Sciatic nerve (tissue), 2 donors: ENCODE results near the gene TSPEAR. TPM values are rescaled to one million over a fixed set of nuclear protein-coding genes. Genes with fewer than 3 reads are reported as not detected.
"Not testable (repeated sequence)": the region's sequence is repeated elsewhere in the genome, so short reads cannot be mapped to it uniquely, and the experiment has no call there.

Experiments
- ATAC-seq: fragments of 200-7000 bp; cut with Tn5 transposase; one replicate; pipeline ENCODE4 v1.9.1; 2020; ENCODE audit warnings: mild to moderate bottlenecking, moderate library complexity
- DNase-seq: peaks from one replicate; pipeline ENCODE4 v3.0.0-alpha.2; 2020; ENCODE audit warnings: low spot score
- intact Hi-C: fragments of 100-400 bp; cut with DNase I; formaldehyde crosslinking; loops from one replicate; pipeline ENCODE4 v1.14.2; 2022
- total RNA-seq: library from RNA; stranded (reverse); fragmentation: NEBNext Ultra II Directional; extraction: Animal tissue kit (Norgen Biotek cat#: 25700); gene quantifications from one replicate; pipeline ENCODE4 v1.2.1, GENCODE V29; 2021
- donor health status: DM: no; HTN: no; CAD: no.
- donor health status: DM: no; HTN: no; CAD: no.

TSPEAR gene
- total RNA-seq, 1 donor from 2014 or later: not detected

DNA sequence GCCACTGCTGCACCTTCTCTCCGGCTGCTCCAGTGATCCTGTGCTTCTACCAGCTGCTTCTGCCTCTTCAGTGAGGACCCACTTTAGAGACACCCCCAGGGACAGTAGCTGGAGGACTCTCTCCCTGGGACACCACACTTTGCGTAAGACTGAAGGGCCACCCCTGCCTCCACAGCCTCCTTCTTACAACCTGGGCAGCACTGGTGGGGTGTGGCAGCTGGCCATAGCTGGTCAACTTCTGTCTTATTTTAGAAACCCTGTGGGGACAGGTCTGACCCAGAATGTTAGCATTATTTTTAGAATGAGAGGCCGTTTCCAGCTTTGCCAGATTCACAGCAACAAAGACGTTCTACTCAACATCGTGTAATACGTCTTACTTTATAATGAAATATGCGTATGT is 85.6 kb downstream of the TSPEAR start:
- no peak for DNase-seq
- ATAC-seq: no peak

DNA sequence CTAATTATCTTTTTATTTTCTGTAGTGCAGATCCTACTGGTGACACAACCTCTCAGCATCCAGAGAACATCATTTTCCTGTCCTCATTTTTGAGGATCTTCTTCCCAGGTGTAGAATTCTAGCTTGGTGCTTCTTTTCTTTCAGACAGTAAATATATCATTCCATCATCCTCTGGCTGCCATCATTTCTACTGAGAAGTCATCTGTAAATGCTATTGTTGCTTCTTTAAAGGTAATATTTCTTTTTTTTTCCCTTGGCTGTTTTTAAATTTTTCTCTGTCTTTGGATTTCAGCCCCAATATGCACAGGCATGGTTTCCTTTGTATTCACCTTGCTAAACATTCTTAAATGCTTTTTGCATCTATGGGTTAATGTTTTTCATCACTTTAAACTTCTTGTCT is 87.8 kb downstream of the TSPEAR start:
- DNase-seq (no peak), ATAC-seq (no peak)
- intact Hi-C loops: no loop called here

More for the DNA sequence above, 85.6 kb downstream of the TSPEAR start:
- intact Hi-C loops: no loop called here

DNA sequence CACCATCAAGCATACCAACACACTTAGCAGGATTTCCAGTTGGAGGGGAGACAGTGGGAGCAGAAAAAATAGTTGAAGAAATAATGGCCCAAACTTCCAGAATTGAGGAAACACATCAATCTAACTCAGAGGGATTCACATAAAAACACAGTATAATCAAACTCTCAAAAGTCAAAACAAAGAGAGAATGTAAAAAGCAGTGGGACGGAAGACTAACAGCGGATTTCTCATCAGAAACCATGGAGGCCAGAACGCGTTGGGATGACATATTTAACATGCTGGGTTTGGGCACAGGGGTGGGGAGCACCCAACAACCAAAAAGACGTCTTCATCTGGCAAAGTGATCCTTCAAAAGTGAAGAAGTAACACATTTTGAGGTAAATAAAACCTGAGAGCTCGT is 91.5 kb downstream of the TSPEAR start:
- ATAC-seq (no peak), DNase-seq (no peak)
- intact Hi-C loops: no loop called here

DNA sequence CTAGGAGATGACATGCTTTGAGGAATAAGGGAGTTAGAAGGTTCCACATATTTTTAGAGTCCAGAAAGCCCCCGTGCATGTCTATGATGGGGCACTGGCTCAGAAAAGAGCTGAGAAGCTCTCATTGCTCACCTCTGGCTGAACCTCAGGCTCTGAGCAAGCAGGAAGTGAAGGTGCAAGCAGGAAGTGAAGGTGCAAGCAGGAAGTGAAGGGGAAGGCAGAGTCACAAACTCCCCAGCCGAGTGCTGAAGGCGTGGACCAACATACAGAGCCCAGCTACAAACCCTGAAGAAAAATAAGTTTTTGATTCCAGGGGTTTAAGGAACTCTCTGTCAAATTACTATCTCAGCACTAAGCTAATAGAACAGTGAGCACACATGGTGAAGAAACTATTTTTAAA is 92.5 kb downstream of the TSPEAR start:
- intact Hi-C loops: no loop called here
- ATAC-seq (no peak), DNase-seq (no peak)

DNA sequence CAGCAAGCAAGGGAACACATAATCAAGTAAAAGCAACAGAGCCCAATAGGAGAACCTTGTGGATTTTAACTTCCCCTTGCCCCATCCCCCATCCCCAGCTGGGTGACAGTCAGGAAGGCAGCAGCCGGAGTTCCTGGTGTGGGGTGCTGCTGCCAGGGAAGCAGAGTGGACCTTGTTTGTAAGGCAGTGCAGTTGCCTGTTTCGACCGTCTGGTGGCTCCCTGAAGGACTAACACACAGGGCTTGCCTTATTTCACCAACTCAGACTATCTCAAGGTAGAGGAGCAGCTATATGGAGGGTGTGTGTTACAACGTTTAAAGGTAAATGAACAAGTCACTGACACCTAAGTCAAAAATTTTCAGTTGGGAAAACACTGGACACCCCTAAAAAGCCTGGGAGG is 92.9 kb downstream of the TSPEAR start:
- DNase-seq: no peak
- intact Hi-C loops: no loop called here
- ATAC-seq: peak; percentile 72

DNA sequence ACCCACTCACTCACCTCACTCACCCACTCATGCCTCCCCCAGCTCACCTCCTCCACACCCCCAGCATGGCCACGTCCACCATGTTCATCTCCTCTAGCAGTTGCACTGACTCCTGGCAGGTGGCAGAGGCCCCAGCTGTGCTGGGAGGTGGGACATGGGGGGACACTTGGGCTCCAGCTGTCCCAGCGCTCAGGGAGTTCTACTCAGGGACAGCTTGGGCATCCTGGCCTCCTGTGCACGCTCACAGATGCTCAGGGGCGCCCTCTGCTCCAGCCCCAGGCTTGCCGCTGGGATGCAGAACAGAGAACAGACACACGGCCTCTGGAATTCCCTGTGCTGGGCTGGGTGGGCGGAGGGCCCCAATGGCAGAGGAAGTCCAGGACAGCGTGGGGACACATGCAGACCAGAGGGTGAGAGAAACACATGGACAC is 94.3 kb downstream of the TSPEAR start:
- DNase-seq: no peak
- no peak for ATAC-seq
- intact Hi-C loops: no loop called here

DNA sequence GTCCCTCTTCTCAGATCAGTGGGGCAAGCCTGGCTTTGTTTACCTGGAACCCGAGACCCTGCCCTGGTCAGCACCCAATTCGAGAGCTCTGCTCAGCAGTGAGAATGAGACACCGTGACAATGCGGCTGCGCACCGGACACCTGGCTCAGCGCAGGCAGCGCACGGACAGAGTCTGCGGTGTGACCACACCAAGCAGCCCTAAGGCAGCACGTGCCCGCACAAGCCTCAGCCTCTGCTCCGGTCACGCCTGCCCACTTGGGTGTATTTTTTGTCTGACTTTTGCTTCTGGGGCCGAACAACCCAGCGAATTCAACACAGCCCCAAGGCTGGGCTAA is 94.8 kb downstream of the TSPEAR start:
- ATAC-seq: no peak
- intact Hi-C loops: no loop called here
- no peak for DNase-seq

DNA sequence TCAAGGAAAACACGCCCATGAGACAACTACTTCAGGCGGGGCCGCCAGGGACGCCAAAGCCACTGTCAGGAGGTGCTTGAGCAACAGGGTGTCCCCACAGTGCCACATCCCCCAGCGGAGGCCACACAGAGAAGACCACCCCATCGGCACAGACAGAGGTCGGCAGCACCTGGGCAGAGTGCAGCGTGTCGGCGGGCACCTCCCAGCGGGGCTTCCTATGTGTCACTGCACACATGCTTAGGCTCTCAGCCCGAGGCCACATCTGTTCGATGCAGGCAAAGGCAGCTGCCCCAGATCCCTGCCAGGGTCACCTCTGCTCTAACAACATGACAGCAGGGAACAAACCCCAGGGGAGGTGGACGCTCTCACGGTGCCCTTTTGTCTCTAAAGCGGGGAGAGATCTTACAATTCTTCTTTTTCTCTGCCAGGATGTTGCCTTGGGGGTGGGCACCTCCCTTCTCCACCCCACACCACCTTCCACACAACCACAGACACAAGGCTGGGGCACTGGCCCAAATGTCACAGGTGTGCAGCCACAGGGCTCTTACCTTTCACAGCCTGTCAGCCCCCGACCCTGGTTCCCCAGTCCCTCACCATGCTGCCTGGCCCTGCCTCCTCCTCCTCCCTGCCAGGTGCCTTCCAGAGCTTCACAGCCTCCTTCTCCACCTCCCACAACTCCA is 95.3 kb downstream of the TSPEAR start:
- no peak for ATAC-seq
- intact Hi-C loops: no loop called here

DNA sequence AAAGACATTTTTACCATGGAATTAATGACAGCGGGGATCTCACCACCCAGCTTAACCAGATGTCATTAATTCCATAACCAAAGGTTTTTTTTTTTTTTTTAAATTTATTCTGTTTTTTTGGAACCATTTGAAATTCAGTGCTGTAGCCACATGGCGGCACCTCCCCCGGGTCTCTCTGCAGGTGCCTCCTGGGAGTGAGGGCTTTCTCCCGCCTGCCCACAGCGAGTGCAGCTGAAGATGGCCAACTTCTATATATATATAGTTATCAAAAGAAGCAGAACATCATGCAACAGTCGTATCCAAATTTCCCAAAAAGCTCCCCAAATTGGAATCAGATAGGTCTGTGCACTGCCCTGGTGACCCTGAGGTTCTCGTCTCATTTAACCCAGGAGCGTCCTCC is 95.9 kb downstream of the TSPEAR start:
- DNase-seq (no peak), ATAC-seq (no peak)
- intact Hi-C loops: no loop called here

More for the DNA sequence above, 95.3 kb downstream of the TSPEAR start:
- DNase-seq: no peak

DNA sequence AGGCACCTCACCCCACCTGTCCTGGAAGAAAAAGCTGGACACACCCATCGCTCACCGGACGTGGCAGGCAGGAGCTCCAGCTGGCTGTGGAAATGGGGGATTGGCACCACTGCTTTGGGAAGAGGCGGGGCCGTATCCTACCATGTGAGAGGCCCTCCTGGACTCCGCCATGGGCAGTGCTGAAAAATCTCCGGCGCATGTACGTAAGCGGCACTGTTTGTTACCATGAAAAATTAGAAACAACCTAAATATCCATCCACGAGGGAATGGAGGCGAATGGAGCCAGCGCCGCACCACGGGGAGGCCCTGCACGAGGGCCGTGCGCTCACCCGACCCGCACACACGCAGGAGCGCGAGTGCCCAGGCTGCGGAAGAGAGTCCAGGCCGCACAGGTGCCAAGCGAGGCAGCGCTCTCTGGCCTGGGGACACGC is 96.4 kb downstream of the TSPEAR start:
- intact Hi-C loops: no loop called here
- ATAC-seq (no peak), DNase-seq (no peak)

DNA sequence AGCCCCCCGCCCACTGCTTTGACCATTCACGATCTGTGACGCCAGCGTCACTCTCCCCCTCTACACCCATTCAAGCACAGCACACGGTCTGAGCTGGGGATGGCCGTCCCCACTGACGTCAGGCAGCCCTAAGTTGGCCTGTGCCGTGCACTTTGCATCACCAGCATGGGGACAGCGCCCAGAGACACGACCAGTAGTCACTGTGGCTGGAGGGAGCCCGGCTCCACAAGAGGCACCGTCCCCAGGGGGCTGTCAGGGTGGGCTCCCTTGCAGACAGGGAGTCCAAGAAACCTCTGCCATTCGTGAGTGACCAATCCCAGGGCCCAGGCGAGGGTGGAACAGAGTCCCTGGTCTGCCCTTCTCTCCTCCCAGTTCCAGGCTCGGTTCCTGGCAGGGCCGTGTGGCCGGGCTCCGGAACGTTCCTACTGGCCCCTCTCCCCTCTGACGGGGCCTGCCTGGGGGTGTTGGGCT is 97.2 kb downstream of the TSPEAR start:
- ATAC-seq: no peak
- no peak for DNase-seq
- intact Hi-C loops: no loop called here

DNA sequence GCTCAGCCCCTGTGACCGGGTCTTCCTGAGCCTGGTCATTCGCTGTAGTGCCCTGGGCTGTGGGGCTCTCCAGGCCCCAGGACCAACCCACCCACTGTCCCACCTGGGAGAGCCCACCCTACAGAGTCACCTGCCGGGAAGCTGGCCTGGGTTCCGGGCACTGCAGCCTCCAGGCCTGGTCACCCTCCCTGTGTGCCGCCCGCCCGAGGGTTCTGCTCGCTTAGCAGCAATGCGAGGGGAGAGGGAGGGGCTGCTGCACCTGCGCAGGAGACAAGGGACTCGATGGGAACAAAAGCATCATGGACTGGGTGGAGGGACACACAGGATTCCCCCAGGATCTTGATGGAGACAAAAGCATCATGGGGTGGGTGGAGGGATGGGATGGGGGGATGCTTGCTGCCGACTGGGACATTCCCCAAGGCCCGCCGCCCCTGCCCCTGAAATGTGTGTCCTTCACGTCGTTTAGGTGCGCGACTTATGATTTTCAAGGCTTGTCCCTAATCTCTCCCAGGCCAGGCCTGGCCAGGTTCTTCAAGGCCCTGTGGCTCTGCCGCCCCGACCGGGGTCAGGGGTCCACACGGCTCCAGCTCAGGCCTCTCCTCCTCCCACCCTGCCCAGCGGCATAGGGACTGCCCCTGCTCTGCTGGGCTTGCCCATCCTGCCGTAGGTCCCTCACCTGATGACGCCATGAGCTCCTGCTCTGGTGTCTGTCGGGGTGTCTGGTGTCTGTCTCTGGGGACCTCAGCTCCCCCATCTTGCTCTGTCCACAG is 97.8 kb downstream of the TSPEAR start:
- ATAC-seq (no peak), DNase-seq (no peak)
- intact Hi-C loops: no loop called here

DNA sequence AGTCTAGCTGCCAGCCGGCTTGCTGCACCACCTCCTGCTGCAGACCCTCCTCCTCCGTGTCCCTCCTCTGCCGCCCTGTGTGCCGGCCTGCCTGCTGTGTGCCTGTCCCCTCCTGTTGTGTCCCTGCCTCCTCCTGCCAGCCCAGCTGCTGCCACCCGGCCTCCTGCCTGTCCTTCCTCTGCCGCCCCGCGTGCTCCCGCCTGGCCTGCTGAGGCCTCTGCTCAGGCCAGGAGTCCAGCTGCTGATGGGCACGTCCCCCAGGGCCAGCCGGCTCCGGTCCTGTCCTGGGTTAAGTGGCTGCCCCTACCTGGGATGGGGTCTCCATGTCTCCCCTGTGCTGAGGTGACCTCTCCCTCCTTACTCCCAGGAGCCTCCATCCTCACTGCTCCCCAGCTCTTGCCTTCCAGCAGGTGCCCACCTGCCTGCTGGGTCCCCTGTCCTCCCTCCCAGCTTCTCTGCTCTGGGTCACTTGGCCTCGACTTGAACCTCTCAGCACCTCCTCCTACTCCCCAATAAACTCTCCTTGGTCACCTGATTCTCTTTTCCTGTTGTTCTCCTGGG is 98.6 kb downstream of the TSPEAR start:
- intact Hi-C loops: no loop called here
- DNase-seq (no peak), ATAC-seq (no peak)

DNA sequence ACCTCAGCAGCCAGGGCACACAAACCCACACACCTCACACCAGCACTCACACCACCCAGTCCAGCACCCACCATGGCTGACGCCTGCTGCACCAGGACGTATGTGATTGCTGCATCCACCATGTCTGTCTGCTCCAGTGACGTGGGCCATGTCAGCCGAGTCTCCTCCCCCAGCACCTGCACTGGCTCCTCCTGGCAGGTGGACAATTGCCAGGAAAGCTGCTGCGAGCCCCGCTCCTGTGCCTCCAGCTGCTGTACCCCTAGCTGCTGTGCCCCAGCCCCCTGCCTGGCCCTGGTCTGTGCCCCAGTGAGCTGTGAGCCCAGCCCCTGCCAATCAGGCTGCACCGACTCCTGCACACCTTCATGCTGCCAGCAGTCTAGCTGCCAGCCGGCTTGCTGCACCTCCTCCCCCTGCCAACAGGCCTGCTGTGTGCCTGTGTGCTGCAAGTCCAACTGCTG is 99.3 kb downstream of the TSPEAR start, which contains the start of gene KRTAP10-8:
KRTAP10-8 (plus strand) TSS at position 51 of the 458 bp plus-strand sequence; CDS start at position 73, 22 bp downstream.
- no peak for ATAC-seq
- DNase-seq: no peak
- intact Hi-C loops: no loop called here

DNA sequence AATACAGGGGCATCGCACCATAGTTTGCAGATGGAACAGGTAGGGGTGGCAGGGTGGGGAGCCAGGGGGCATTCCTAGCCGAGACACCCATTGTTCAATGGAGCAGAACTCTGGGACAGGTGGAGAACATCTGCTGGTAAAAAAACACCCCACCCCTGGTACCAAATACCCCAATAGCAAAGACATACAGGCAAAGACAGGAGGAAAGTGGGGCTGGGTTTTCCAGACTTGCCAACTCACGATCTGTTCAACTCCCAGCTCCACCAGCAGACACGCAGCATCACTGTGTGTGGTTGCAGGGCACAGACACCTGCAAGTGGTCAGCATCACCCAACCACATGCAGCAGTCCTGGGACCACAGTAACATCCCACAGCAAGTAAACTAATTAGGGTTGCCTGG is 99.8 kb downstream of the TSPEAR start:
- DNase-seq (no peak), ATAC-seq (no peak)
- intact Hi-C loops: no loop called here

DNA sequence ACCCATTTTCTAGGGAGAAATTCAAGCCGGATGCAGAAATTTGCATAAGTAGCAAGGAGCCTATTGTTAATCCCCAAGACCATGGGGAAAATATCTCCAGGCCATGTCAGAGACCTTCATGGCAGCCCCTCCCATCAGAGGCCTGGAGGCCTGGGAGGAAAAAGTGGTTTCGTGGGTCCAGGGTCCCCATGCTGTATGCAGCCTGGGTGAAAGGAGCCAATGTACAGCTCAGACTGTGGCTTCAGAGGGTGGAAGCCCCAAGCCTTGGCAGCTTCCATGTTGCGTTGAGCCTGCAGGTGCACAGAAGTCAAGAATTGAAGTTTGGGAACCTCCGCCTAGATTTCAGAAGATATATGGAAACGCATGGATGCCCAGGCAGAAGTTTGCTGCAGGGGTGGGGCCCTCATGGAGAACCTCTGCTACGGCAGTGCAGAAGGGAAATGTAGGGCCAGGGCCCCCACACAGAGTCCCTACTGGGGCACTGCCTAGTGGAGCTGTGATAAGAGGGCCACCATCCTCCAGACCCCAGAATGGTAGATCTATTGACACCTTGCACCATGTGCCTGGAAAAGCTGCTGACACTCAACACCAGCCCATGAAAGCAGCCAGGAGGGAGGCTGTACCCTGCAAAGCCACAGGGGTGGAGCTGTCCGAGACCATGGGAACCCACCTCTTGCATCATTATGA is 101.1 kb downstream of the TSPEAR start:
- DNase-seq, intact Hi-C loops, ATAC-seq: not testable (repeated sequence)

DNA sequence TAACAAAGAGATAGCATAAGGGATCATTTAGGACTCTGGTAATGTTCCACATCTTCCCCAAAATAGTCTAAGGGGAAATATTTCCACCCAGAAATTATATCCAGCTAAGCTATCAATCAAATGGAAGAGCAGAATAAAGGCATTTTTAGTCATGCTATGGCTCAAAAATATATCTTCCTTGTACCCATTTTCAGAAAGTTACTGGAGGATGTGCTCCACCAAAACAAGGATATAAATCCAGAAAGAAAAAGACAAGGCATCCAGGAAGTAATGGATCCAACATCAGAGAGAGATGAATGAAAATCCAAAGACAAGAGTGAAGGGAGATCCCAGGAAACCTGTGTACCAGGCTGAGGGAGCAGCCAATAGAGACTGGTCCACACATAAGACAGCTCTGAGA is 102.2 kb downstream of the TSPEAR start:
- intact Hi-C loops: no loop called here
- no peak for ATAC-seq
- DNase-seq: no peak

DNA sequence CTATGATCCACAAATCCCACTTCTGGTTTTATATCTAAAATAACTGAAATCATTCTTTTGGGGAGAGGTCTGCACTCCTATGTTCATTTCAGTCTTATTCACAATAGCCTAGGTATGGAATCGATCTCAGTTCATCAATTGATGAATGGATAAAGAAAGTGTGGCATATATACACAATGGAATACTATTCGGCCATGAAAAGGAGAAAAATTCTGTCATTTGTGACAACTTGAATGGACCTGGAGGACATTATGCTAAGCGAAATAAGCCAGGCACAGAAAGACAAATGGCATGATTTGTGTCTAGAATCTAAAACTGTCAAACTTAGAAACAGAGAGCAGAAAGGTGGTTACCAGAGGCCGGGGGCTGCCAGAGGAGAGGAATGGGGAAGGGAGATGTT is 104.9 kb downstream of the TSPEAR start:
- ATAC-seq (no peak), DNase-seq (no peak)
- intact Hi-C loops: no loop called here

DNA sequence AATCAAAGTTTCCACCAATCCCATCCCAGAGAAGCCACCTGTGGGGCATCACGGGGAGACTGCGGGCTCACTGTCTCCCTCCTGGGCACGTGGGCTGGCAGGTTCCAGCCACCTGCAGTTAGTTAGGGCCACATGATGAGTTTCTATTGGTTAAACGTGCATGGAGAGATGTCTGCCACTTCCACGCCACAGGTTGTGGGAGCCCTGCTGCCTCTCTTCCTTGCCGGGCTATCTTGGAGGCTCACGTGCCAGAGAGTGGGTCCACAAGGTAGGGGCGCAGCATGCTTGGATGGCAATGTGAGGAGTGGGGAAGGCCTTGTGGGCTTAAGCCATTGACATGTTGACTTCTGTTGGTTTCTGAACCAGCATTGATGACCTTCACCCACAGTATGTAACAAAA is 107.5 kb downstream of the TSPEAR start:
- DNase-seq (no peak), ATAC-seq (no peak)
- intact Hi-C loops: no loop called here
